HG03175 (cell line): Measurements from ENCODE around the gene ZNF618.

Experiments
- ATAC-seq: cut with Tn5 transposase; IDR thresholded peaks from one replicate; pipeline ENCODE4 v1.9.1; 2021; ENCODE audit warnings: mild to moderate bottlenecking, moderate library complexity; ENCODE audit not compliant: unreplicated experiment

The ZNF618 gene

GRCh38 chr9:113910036-113910639 lies 34.0 kb downstream of the ZNF618 start:
- no peak for ATAC-seq

GRCh38 chr9:113911850-113912557 lies 35.9 kb downstream of the ZNF618 start:
- no peak for ATAC-seq

GRCh38 chr9:113912816-113913215 lies 36.7 kb downstream of the ZNF618 start:
- ATAC-seq, result no peak

- ATAC-seq, result no peak
Measured at GRCh38 chr9:113913426-113914195, 37.5 kb downstream of the ZNF618 start.

- ATAC-seq, result no peak
Measured at GRCh38 chr9:113914517-113914916, 38.4 kb downstream of the ZNF618 start.

- ATAC-seq, result no peak
Measured at GRCh38 chr9:113915817-113916434, 39.8 kb downstream of the ZNF618 start.

- no peak for ATAC-seq
Measured at GRCh38 chr9:113916931-113917330, 40.8 kb downstream of the ZNF618 start.

GRCh38 chr9:113918697-113919350 lies 42.7 kb downstream of the ZNF618 start:
- ATAC-seq, result no peak

- no peak for ATAC-seq
Measured at GRCh38 chr9:113919382-113919781, 43.3 kb downstream of the ZNF618 start.

GRCh38 chr9:113919871-113920270 lies 43.8 kb downstream of the ZNF618 start:
- no peak for ATAC-seq

GRCh38 chr9:113920872-113921271 lies 44.8 kb downstream of the ZNF618 start:
- no peak for ATAC-seq

GRCh38 chr9:113921396-113921925 lies 45.4 kb downstream of the ZNF618 start:
- ATAC-seq, result no peak

- no peak for ATAC-seq
Measured at GRCh38 chr9:113922160-113922559, 46.1 kb downstream of the ZNF618 start.

GRCh38 chr9:113926211-113926610 lies 50.1 kb downstream of the ZNF618 start:
- no peak for ATAC-seq

GRCh38 chr9:113927277-113927676 lies 51.2 kb downstream of the ZNF618 start:
- ATAC-seq, result no peak

- no peak for ATAC-seq
Measured at GRCh38 chr9:113928269-113928668, 52.2 kb downstream of the ZNF618 start.

GRCh38 chr9:113929634-113930389 lies 53.7 kb downstream of the ZNF618 start:
- ATAC-seq, result no peak

GRCh38 chr9:113930390-113930783 lies 54.3 kb downstream of the ZNF618 start:
- no peak for ATAC-seq

GRCh38 chr9:113931140-113931539 lies 55.0 kb downstream of the ZNF618 start:
- no peak for ATAC-seq

GRCh38 chr9:113931777-113932176 lies 55.7 kb downstream of the ZNF618 start:
- no peak for ATAC-seq
